HG03025 (cell line): Measurements from ENCODE around the gene CKMT2.

ENCODE experiments used
- ATAC-seq: cut with Tn5 transposase; IDR thresholded peaks from one replicate; pipeline ENCODE4 v1.9.1; 2021; ENCODE audit warnings: mild to moderate bottlenecking, moderate library complexity; ENCODE audit not compliant: unreplicated experiment, low FRiP score

The CKMT2 gene

DNA sequence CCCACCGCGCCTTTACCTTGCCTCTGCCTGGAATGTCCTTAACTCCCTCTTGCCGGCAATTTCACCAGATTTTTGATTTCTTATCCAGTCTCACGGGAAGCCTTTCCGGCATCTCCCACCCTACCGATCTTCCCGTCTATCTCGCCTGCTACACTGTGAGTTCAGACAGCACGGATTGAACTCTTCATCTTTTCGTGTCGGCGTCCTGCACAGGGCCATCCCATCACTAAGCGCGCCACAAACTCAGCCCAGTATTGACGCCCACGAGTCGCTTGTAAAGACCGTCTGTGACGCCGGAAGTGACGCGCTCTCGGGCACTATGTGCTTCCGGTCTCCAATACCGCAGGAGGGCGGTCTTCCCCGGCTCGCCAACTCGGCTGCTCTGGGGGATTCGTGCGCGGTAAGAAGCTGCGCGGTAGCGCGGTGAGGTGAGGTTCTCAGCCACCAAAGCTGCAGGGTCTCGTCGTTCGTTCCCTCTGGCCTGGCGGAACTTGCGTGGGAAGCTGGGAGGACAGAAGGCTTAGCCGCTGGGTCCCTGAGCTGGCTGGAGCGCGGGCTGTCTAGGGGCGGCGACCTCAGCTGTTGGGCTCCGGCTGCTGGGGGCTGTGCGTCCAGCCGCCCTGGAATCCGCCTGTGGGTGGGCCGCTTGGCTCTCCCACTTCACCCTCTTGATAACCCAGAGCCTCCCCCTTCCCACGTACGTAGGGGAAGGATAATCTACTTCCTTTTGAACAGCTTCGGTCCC is 68.3 kb downstream of the CKMT2 start, which contains the start of gene ZCCHC9:
ZCCHC9 (plus strand) TSS at position 317 of the 745 bp plus-strand sequence. CDS start 3,171 bp downstream, outside the sequence.
- ATAC-seq: peak; percentile 96

DNA sequence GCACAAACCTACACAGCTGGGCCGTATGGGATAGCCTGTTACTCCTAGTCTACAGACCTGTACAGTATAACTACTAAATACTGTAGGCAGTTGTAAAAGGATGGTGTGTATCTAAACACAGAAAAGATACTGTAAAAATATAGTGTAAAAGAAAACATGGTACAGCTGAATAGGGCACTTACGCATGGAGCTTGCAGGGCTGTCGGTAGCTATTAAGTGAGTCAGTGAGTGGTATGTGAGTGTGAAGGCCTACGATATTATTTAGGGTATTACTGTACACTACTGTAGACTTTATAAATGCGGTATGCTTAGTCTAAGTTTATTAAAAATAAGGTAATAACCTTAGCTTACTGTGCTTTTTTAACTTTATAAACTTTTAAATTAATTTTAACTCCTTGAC is 69.5 kb downstream of the CKMT2 start:
- ATAC-seq: no peak

DNA sequence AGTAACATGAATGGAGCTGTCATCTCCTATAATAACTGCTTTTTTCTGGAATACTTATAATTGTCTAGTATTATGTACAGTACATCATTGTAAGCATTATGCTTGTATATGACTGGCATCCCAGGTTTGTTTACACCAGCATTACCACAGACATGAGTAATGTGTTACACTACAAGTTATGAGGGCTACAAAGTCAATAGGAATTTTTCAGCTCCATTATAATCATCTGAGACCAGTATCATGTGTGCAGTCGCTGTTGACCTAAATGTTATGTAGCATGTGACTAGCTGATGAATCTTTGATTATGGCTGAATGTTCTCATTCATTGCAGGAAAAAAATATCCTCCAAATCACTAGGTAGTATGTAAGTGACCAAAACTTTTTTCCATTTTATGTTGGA is 70.4 kb downstream of the CKMT2 start:
- ATAC-seq: no peak

DNA sequence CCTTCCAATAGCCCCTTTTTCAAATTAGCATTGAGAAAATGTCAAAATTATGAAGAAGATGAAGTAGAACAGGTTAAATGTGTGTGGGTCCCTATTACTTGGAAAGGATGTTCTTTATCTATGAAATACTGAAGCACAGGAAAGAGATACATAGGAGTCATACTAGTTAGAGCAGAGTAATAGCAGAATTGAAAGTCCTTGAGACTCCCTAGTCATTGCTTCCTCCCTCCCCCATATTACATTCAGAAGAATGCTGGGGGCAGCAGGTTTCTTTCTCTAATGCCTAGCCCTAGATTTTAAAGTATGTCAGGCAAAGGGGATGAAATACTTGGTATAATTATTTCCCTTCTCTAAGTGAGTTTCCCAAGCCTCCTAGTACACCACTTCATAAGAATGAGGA is 72.7 kb downstream of the CKMT2 start:
- ATAC-seq: no peak

GRCh38 chr5:81308836-81309235 is 75.7 kb downstream of the CKMT2 start:
- no peak for ATAC-seq

DNA sequence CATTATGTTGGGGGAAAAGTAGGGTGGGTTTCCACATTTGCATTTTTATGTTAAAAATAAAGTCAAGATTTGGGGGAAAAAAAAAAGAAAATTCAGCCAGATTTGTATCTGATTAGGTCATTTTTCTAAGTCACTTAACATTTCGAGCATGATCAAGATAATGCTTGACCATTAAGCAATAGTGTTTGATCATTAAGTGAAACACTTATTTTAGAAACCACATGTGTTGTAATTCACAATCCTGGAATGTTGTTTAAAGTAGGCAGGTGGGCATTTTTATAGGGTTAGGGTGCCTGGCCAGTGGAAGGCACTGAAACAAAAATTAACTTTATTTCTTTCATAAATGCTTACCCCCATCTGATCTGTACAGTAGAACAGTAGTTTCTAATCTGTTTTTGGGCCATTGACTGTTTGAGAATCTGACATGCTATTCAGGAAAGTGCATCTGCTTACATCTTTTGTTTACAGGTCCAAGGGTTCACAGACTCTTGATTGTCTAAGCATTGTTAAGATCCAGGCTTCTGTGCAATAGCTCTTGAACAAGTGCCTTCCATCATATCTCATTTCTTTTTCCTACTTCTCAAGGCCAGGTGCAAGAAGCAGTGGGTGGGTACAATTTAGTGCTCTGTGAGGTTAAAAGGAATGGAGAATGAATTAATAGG is 77.4 kb downstream of the CKMT2 start:
- ATAC-seq: no peak

- ATAC-seq: no peak
These were observed 80.2 kb downstream of the CKMT2 start for GRCh38 chr5:81313278-81313677.

DNA sequence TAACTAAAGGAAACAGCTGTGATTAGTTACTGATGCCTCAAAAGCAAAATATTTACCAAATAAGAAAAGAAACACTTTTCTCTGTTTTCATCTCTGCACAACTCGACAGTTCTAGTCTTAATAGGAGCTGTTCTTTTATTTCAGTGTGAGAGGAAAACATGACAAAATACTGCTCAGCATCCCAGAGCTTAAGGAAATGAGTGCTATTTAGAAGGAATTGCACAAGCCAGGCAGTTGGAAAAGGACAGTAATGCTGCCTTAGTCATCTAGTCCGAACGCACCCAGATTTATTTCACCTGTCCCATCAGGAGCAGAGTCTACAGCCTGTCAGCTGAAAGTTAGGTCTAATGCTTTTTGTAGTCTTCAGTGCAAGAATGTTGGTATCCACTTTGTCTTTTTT is 80.6 kb downstream of the CKMT2 start:
- no peak for ATAC-seq

DNA sequence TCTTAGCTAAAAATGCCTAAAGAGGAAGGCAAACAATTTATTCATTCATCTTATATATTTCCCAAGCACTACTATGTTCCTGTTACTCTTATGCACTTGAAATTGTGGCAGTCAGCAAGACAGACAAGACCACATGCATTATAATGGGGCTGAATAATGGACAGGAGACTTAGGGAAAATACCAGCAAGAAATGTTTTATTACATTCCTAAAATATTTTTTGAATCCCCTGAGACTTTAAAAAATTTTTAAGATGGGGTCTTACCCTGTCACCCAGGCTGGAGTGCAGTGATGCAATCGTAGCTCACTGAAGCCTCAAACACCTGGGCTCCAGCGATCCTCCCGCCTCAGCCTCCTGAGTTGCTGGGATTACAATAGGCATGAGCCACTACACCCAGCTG is 81.5 kb downstream of the CKMT2 start:
- no peak for ATAC-seq

DNA sequence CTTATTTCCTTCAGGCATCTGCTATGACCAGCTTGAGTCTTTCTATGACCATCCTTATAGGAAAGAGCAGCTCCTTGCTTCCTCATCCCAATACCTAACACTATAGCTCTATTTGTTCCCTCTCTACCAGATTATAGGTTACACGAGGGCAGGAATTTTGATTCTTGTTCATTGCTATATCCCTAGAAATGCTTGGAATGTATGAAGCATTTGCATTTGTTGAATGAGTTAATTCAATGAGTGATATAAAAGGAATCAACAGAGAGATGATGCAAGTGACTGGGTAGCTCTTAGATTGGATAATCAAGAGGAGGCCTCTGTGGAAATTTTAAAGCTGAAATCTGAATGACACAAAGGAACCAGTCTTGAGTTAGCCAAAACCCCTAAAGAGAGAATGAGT is 82.2 kb downstream of the CKMT2 start:
- ATAC-seq: no peak

DNA sequence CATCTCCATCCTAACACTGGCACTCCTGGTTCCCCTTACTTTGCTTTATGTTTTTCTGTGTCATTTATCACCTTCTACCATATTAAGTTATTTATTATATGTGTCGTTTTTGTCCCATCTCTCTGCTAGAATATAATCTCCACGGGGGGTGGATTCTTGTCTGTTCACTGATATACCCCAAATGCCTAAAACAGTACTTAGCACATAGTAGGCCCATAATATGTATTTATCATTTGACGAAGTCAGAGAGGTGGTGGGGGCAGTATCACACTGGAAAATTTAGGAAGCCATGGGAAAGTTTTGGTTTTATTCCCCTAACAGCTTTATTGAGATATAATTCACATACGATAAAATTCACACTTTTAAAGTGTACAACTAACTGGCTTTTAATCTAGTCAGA is 82.7 kb downstream of the CKMT2 start:
- no peak for ATAC-seq
